Activated CD4-positive, alpha-beta T cell treated with anti-CD3 and anti-CD28 coated beads for 48 hours (primary cell): Measurements from ENCODE around the gene RAD54L.
A peak's percentile ranks its signal among the peaks of the same experiment; 100 is the strongest.
"Not testable (repeated sequence)": the region's sequence is repeated elsewhere in the genome, so short reads cannot be mapped to it uniquely, and the experiment has no call there.

Source experiments
- DNase-seq: peaks from one replicate; pipeline ENCODE4 v3.0.0-alpha.2; 2020

Gene RAD54L

DNA sequence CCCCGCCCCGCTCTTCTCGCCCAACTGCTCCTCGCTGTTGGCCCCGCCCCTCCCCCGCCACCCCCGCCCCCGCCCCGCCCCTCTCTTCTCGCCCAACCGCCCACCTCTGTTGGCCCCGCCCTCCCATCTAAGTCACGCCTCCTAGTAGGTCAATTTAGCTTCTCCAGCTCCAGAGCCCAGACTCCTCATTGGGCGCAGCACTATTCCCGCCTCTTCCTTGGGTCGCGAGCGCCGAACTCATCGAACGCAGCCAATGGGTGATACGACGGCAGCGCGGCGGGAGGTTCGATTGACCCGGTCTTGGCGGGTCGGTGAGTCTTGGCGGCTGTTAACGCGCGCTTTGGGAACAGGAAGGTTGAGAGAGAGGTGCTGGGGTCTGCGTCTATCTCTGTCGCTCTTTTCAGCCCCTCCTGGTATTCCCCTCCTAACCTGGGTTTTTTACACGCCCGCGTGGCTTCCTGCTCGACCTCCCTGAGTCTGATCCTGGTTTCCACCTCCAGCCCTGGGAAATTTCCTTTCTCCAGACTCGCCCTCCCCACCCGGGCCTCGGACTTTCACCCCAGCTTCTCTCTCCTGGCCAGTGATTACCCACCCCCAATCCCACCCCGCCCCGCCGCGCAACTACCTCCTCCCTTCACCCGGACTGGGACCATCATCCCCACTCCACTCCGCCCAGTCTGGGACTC, at the start of gene RAD54L:
Gene RAD54L, plus strand, starts transcription at position 328 of the 686 bp plus-strand sequence. CDS start 643 bp downstream, outside the sequence.
- peak; percentile 99 for DNase-seq

GRCh38 chr1:46197964-46198811, 49.4 kb upstream of the RAD54L start, which contains the start of gene POMGNT1:
POMGNT1 (minus strand) TSS chr1:46198434; CDS start chr1:46197821, 613 bp downstream.
- peak; percentile 83 for DNase-seq

GRCh38 chr1:46199233-46199749, 48.3 kb upstream of the RAD54L start:
- DNase-seq: no peak

- no peak for DNase-seq
These were observed 43.7 kb upstream of the RAD54L start for GRCh38 chr1:46203738-46204405.

DNA sequence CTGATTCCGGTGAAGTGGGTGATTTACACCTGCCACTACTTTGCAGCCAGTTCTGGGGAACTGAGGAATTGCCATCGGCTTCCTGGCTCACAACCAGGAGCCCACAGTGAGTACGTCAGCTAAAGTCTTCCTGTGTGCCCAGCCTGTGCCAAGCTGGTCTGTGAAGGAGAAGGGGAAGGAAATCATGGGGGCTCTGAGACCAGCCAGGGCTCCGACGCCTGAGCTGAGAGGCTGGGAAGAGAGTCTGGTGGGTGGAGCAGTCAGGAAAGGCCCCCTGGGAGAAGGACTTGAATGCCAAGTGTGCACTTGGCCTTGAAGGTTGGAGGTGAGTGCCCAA, 43.2 kb upstream of the RAD54L start:
- DNase-seq: no peak

DNA sequence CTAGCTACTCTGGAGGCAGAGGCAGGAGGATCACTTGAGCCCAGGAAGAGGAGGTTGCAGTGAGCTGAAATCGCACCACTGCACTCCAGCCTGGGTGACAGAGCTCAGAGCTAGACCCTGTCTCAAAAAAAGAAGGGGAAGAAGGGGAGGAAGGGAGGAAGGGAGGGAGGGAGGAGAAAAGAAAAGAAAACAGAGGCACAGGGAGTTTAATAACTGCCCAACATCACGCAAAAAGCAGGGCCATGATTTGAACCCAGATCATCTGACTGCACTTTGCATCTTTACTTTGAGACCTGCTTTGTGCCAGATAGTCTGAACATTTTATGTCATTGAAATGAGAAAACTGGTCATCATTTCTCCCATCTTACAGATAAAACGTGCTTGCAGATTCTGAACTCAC, 42.4 kb upstream of the RAD54L start:
- DNase-seq: no peak

DNA sequence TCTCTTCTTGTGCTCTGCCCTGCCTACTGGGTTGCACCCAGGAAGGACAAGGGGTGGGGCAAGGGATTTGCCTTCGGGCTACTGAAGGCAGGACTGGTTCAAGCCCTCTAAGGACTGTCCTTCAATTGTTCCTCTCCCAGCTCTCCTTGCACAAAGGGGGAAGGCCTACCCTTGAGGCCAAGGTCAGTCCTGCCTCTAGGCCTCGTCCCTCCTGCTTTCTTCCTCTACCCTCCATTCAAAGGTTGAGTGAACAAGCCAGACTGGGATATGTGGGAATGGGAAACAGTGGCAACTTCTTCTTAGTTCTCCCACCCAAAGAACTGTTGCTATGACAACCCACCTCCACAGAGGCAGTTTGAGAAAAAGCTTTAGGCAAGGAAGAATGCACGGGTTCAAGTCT, 41.8 kb upstream of the RAD54L start:
- DNase-seq: no peak

DNA sequence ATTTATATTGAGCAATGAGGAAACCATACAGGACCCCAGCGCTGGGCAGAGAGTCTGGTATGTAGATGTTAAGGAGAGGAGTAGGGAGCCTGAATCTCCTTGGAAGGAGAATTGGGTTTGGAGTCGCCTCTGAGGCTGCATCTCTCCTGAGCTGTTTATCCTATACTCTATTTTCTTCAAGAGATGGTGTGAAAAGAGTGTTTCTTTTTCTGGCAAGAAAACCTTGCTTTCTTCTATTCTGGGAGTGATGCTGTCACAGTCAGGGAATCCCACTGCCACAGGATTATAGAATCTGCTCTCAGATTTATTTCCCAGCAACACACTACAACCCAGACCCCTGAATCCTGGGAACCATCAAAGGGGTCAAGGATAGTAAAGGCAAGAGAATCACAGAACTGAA, 41.2 kb upstream of the RAD54L start:
- DNase-seq: no peak

DNA sequence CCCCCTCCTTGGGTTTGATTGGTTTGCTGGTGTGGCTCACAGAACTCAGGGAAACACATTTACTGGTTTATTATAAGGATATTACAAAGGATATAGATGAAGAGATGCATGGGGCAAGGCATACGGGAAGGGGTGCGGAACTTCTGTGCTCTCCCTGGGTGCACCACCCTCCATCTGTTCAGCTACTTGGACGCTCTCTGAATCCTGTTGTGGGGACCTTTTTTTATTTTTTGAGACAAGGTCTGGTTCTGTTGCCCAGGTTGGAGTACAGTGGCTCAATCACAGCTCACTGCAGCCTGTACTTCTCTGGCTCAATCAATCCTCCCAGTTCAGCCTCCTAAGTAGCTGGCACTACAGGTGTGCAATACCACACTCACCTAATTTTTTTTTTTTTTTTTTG, 37.0 kb upstream of the RAD54L start:
- DNase-seq: no peak

- no peak for DNase-seq
These were observed 36.5 kb upstream of the RAD54L start for GRCh38 chr1:46211051-46211450.

DNA sequence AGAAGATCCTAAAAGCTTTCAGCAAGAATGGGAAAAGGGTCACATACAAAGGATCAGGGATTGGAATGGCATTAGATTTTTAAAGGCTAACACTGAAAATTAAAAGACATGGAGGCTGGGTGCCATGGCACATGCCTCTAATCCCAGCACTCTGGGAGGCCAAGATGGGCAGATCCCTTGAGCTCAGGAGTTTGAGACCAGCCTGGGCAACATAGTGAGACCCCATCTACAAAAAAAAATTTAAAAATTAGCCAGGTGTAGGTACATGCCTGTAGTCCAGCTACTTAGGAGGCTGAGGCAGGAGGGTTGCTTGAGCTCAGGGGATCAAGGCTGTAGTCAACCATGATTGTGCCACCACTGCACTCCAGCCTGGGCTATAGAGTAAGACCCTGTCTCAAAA, 32.1 kb upstream of the RAD54L start:
- no peak for DNase-seq

DNA sequence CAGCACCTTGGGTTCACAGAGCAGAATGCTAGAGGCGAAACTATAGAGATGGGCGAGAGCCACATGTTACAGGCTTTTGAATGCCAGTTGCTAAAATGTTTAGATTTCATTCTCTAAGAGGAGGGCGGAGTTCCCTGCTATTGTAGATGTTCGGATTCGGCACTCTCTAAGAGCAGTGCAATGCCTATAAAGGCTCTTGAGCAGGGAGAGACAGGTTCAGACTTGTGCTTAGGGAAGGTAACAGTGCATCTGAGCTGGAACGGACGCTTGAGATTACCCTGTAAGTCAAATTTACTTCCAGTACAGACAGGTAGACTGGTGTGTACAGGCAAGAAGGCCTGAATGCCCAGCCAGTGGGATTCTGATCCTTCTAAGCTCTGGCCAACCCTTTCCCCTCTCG, 29.1 kb upstream of the RAD54L start:
- no peak for DNase-seq

- no peak for DNase-seq
These were observed 27.7 kb upstream of the RAD54L start for GRCh38 chr1:46219551-46220520.

- DNase-seq: no peak
These were observed 26.8 kb upstream of the RAD54L start for GRCh38 chr1:46220808-46221207.

DNA sequence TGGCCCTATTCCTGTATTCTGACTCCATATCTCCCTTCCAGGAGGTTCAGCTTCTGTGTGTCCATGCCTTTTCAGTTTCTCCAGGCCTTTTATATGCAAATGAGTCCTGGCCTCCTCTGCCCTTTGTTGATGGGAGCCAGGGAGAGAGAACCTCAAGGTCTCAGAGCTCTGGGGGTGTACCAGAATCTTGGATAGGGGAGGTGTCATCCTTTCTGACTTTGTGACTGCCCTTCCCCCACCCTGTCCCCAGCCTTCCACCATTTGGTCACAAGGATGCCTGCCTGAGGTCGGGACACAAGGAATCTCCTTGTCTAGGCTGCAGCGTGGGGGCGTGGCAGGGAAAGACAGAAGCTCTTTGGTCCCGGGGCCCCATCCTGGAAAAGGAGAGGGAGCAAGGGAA, 25.8 kb upstream of the RAD54L start:
- DNase-seq: no peak

DNA sequence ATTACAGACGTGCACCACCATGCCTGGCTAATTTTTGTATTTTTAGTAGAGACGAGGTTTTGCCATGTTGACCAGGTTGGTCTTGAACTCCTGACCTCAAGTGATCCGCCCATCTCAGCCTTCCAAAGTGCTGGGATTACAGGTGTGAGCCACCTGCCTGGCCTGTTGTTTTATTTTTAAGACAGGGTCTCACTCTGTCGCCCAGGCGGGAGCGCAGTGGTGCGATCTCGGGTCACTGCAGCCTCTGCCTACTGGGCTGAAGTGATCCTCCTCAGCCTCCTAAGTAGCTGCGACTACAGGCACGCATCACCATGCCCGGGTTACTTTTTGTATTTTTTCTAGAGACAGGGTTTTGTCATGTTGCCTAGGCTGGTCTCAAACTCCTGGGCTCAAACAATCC, 24.5 kb upstream of the RAD54L start:
- DNase-seq: not testable (repeated sequence)

DNA sequence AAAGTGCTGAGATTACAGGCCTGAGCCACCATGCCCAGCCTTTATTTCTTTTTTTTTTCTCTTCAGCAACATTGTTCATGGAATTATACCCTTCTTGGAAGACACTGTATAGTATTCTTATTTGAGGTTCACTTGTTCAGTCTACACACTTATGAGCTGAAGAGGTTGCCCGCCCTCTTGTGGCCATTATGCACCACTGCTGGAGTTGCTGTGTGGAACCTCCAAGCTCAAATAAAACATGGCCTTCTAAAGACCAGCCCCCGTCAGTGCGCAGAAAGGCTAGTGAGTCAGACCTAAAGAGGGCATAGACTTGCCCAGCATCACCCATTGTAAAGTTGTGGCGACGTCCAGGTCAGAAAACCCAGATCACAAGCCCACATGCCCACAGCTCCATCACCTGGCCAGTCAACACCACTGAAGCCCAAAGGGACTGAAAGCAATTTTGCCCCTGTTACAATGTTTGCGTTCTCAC, 24.1 kb upstream of the RAD54L start:
- peak; percentile 77 for DNase-seq

DNA sequence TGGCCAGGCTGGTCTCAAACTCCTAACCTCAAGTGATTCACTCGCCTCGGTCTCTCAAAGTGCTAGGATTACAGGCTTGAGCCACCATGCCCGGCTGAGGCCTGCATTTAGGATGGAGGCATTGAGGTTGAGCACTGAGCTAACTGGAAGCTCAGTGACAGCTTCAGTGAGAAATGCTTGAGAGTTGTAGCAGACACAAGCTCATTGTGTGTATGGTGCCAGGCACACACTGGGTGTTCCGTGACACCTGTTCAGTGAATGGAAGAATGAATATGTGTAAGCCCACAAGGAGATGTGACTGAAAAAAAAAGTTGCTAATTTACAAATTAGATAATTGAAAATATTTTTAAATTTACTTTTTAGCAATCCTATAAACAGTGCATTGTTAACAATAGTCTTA, 22.6 kb upstream of the RAD54L start:
- no peak for DNase-seq

GRCh38 chr1:46231231-46231630, 16.3 kb upstream of the RAD54L start:
- DNase-seq: not testable (repeated sequence)

DNA sequence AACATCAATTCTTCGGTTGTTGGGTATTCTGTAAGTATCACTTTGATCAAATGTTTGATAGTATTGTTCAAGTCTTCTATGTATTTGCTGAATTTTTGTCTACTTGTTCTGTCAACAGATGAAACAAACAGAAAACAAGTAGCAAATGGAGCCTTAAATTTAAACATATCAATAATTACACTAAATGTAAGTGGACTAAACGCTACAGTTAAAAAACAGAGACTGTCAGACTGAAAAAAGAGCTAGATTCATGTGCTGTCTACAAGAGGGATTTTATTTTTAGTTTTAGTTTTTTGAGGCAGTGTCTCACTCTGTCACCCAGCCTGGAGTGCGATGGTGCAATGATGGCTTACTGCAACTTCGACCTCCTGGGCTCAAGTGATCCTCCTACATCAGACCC, 10.7 kb upstream of the RAD54L start:
- no peak for DNase-seq

DNA sequence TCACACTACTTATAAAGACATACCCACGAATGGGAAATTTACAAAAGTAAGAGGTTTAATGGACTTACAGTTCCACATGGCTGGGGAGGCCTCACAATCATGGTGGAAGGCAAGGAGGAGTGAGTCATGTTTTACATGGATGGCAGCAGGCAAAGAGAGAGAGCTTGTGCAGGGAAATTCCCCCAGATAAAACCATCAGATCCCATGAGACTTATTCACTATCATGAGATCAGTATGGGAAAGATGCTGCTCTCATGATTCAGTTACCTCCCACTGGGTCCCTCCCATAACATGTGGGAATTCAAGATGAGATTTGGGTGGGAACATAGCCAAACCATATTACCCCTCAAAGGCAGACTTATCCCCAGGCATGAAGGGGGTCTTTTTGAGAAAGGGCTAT, 8.7 kb upstream of the RAD54L start:
- DNase-seq: not testable (repeated sequence)

GRCh38 chr1:46241733-46242132, 5.8 kb upstream of the RAD54L start:
- DNase-seq: not testable (repeated sequence)
